Measurements from ENCODE around the gene IL36B. TPM values are rescaled to one million over a fixed set of nuclear protein-coding genes. Genes with fewer than 3 reads are reported as not detected.

IL36B gene
- total RNA-seq, 2 donors from 2014 or later = not detected

DNA sequence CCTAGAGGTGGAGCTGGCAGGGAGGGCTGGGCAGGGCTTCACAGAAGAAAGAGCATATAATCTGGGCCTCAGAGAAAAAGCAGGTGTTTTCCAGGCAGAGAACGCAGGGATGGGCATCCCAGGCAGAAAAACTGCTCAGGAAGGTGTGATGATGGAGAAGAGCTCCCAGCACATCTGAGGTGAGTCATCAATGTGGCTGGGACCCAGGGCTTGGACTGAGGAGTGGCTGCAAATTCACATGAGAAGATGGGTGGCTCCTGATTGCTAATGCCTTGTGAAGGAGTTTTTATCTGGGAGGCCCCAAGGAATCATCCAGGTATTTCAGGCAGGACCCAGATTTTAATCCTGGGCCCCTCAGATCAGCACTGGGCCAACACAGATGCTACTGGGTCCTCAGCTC is 25.3 kb upstream of the IL36B start:
- no peaks in the 10 kb centered on the region for H3K36me3 ChIP-seq (replicated peaks in 1 of 2; ENCODE audit: insufficient read depth in 1 of 2, low read depth in 2 of 2)
- H3K27me3 ChIP-seq = peaks cover 0 to 3% of the 10 kb centered on the region in 2 donors
- H3K4me3 ChIP-seq = no peak overlapping the region
- H3K27ac ChIP-seq = peak overlapping the region in 1 of 4 donors; percentile 54
- DNase-seq (no peak), ATAC-seq (peak; percentile 30)
- H3K9me3 ChIP-seq = no peaks in the 10 kb centered on the region
- intact Hi-C loops (cut with DNase I) = no loop called here
- no peaks in the 10 kb centered on the region for H3K4me1 ChIP-seq
- TF ChIP-seq POLR2A (IDR thresholded peaks at IDR 0.05) = no peak
- TF ChIP-seq, protein P1, sequence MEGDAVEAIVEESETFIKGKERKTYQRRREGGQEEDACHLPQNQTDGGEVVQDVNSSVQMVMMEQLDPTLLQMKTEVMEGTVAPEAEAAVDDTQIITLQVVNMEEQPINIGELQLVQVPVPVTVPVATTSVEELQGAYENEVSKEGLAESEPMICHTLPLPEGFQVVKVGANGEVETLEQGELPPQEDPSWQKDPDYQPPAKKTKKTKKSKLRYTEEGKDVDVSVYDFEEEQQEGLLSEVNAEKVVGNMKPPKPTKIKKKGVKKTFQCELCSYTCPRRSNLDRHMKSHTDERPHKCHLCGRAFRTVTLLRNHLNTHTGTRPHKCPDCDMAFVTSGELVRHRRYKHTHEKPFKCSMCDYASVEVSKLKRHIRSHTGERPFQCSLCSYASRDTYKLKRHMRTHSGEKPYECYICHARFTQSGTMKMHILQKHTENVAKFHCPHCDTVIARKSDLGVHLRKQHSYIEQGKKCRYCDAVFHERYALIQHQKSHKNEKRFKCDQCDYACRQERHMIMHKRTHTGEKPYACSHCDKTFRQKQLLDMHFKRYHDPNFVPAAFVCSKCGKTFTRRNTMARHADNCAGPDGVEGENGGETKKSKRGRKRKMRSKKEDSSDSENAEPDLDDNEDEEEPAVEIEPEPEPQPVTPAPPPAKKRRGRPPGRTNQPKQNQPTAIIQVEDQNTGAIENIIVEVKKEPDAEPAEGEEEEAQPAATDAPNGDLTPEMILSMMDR (IDR thresholded peaks at IDR 0.05) = no peak
- WGBS, 2 donors = 71 to 88% methylated on average over 1 of the region's 1 CpG

- intact Hi-C loops (cut with DNase I) = no loop called here
- no peaks in the 10 kb centered on the region for H3K9me3 ChIP-seq
- DNase-seq = peak in 3 of 4 donors; percentile 22 to 50 (median 31)
- no peak for TF ChIP-seq POLR2A (IDR thresholded peaks at IDR 0.05)
- TF ChIP-seq, protein P1 (IDR thresholded peaks at IDR 0.05) = no peak
- no peak overlapping the region for H3K27ac ChIP-seq
- H3K36me3 ChIP-seq (replicated peaks in 1 of 2; ENCODE audit: insufficient read depth in 1 of 2, low read depth in 2 of 2) = no peaks in the 10 kb centered on the region
- peaks cover 0 to 3% of the 10 kb centered on the region in 2 donors for H3K27me3 ChIP-seq
- WGBS, 2 donors = 12 to 29% methylated on average over 3 of the region's 3 CpGs
- no peaks in the 10 kb centered on the region for H3K4me1 ChIP-seq
- H3K4me3 ChIP-seq = no peak overlapping the region
- ATAC-seq = no peak
Measured at GRCh38 chr2:113076954-113077669, 24.4 kb upstream of the IL36B start.

- Histone ChIP-seq H3K27ac (no peak overlapping the region), H3K4me1 (no peaks in the 10 kb centered on the region), H3K9me3 (no peaks in the 10 kb centered on the region), H3K4me3 (no peak overlapping the region), H3K27me3 (no peaks in the 10 kb centered on the region), H3K36me3 (replicated peaks in 1 of 2; ENCODE audit: insufficient read depth in 1 of 2, low read depth in 2 of 2) (no peaks in the 10 kb centered on the region)
- 81 to 89% methylated on average over 3 of the region's 3 CpGs for WGBS, 2 donors
- intact Hi-C loops (cut with DNase I) = no loop called here
- DNase-seq (no peak), ATAC-seq (no peak)
- TF ChIP-seq, protein P1 (IDR thresholded peaks at IDR 0.05) = no peak
- no peak for TF ChIP-seq POLR2A (IDR thresholded peaks at IDR 0.05)
Measured at GRCh38 chr2:113075600-113075999, 22.9 kb upstream of the IL36B start.

DNA sequence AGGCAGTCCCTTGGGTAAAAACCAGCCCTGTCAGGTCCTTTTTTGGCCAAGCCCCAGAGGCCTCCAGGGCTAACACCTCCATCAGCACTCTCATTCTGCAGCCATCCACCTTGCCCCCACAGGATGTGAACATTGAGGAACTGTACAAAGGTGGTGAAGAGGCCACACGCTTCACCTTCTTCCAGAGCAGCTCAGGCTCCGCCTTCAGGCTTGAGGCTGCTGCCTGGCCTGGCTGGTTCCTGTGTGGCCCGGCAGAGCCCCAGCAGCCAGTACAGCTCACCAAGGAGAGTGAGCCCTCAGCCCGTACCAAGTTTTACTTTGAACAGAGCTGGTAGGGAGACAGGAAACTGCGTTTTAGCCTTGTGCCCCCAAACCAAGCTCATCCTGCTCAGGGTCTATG is 22.4 kb upstream of the IL36B start:
- no peaks in the 10 kb centered on the region for H3K36me3 ChIP-seq (replicated peaks in 1 of 2; ENCODE audit: insufficient read depth in 1 of 2, low read depth in 2 of 2)
- H3K4me1 ChIP-seq = no peaks in the 10 kb centered on the region
- DNase-seq (no peak), ATAC-seq (no peak)
- intact Hi-C loops (cut with DNase I) = no loop called here
- WGBS, 2 donors = 70 to 85% methylated on average over 5 of the region's 5 CpGs
- no peaks in the 10 kb centered on the region for H3K27me3 ChIP-seq
- H3K9me3 ChIP-seq = no peaks in the 10 kb centered on the region
- TF ChIP-seq POLR2A (IDR thresholded peaks at IDR 0.05) = no peak
- no peak overlapping the region for H3K27ac ChIP-seq
- no peak overlapping the region for H3K4me3 ChIP-seq

DNA sequence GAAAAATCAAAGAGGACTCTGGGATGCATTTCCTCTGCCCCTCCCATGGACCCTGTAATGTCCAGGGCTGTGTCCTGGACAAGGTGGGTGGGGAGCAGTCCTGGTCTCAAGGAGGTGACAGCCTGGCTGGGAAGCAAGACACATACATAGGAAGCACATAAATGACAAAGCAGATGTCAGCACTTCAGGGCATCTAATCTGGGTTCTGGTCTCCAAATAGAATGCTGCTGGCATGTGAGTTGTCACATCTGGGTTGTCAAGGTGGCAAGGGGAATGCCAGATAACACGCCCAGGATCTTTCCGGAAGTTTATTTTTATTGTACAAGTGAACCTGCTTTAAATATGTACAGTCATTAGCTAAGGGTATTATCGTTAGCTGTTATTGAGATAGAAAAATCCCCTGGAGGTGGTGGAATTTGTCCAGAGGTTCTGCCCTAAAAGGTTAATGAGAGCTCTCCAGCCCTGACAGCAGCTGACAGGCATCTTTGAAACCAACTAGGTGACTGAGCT is 20.7 kb upstream of the IL36B start:
- H3K27me3 ChIP-seq = no peaks in the 10 kb centered on the region
- TF ChIP-seq, protein P1 (IDR thresholded peaks at IDR 0.05) = no peak
- TF ChIP-seq POLR2A (IDR thresholded peaks at IDR 0.05) = no peak
- no peaks in the 10 kb centered on the region for H3K4me1 ChIP-seq
- no peaks in the 10 kb centered on the region for H3K9me3 ChIP-seq
- H3K4me3 ChIP-seq = no peak overlapping the region
- H3K36me3 ChIP-seq (replicated peaks in 1 of 2; ENCODE audit: insufficient read depth in 1 of 2, low read depth in 2 of 2) = no peaks in the 10 kb centered on the region
- no peak for DNase-seq
- no peak for ATAC-seq
- intact Hi-C loops (cut with DNase I) = no loop called here
- no peak overlapping the region for H3K27ac ChIP-seq
- 32 to 41% methylated on average over 3 of the region's 3 CpGs for WGBS, 2 donors

Data from body of pancreas (tissue), 4 donors.